Osteocyte (in vitro differentiated cells): ENCODE measurements around the gene RPTOR. TPM values are rescaled to one million over a fixed set of nuclear protein-coding genes. Genes with fewer than 3 reads are reported as not detected.

ENCODE experiments used
- DNase-seq: peaks from one replicate; pipeline ENCODE4 v3.0.0; 2021; ENCODE audit warnings: mixed read lengths; ENCODE audit not compliant: unreplicated experiment; ENCODE audit errors: extremely low spot score
- H3K27ac Mint-ChIP-seq: one replicate; pipeline ENCODE4 v1.8.0; 2021; ENCODE audit warnings: mild to moderate bottlenecking, mixed read lengths; ENCODE audit not compliant: unreplicated experiment
- H3K27me3 Mint-ChIP-seq: one replicate; pipeline ENCODE4 v1.8.0; 2021; ENCODE audit warnings: mixed read lengths; ENCODE audit not compliant: unreplicated experiment
- H3K36me3 Mint-ChIP-seq: one replicate; pipeline ENCODE4 v1.8.0; 2021; ENCODE audit warnings: mixed read lengths; ENCODE audit not compliant: unreplicated experiment
- H3K4me1 Mint-ChIP-seq: one replicate; pipeline ENCODE4 v1.8.0; 2021; ENCODE audit warnings: mixed read lengths; ENCODE audit not compliant: unreplicated experiment
- H3K4me3 Mint-ChIP-seq: one replicate; pipeline ENCODE4 v1.8.0; 2021; ENCODE audit warnings: mild to moderate bottlenecking, moderate library complexity, mixed read lengths; ENCODE audit not compliant: unreplicated experiment
- H3K9me3 Mint-ChIP-seq: one replicate; pipeline ENCODE4 v1.8.0; 2021; ENCODE audit warnings: mixed read lengths; ENCODE audit not compliant: unreplicated experiment
- CTCF ChIP-seq: fragments of 200-600 bp; sonication (generic); IDR thresholded peaks from 2 replicates; pipeline ENCODE4 v1.5.0; 2021; ENCODE audit warnings: antibody characterized with exemption, mild to moderate bottlenecking, moderate library complexity
- total RNA-seq: library from RNA; stranded (reverse); gene quantifications from 2 replicates; pipeline ENCODE4 v1.2.1, GENCODE V29; 2021

The RPTOR gene
- total RNA-seq, 1 donor from 2014 or later: 36.0 TPM

DNA sequence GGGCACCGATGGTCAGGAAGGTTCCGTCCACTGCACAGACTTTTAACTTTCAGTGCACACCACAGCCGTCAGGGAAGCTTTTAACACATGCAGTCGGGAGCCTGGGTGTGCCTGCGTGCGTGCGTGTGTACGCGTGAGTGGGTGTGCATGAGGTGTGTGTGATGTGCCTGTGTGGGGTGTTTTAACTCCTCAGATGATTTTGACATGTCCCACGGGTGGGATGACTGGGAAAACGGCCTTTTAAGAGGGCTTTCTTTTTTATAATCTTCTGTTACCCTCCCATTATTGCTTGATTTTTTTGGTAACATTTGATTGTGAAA, 294.3 kb downstream of the RPTOR start:
- Mint-ChIP-seq H3K4me3 (no peak overlapping the region), H3K9me3 (no peaks in the 10 kb centered on the region), H3K27ac (no peak overlapping the region), H3K36me3 (peaks cover 4% of the 10 kb centered on the region), H3K27me3 (no peaks in the 10 kb centered on the region), H3K4me1 (peaks cover 4% of the 10 kb centered on the region)
- no peak for TF ChIP-seq CTCF
- DNase-seq: no peak

DNA sequence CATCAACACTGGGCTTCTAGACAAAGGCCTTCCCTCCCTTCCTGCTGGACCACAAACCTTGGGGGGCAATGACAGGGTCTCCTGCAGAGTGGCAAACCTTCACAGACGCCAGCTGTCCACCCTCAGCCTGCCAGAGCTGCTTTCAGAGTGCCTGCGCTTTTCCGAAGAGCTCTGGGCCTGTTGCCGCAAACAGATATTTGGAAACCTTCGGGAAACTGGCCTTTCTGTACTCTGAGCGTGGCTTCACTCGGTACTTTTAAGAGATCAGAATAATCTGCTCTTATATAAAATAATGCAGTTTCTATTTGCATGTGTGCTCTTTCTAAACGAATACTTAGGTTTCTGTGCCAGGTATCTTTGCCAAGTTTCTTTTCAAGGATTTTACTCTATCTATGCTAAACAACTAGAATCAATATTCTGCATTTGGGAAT, 294.9 kb downstream of the RPTOR start:
- no peak for DNase-seq
- Mint-ChIP-seq H3K36me3 (peaks cover 6% of the 10 kb centered on the region), H3K4me1 (no peaks in the 10 kb centered on the region), H3K27me3 (no peaks in the 10 kb centered on the region), H3K27ac (no peak overlapping the region), H3K9me3 (no peaks in the 10 kb centered on the region), H3K4me3 (no peak overlapping the region)
- TF ChIP-seq CTCF: no peak

DNA sequence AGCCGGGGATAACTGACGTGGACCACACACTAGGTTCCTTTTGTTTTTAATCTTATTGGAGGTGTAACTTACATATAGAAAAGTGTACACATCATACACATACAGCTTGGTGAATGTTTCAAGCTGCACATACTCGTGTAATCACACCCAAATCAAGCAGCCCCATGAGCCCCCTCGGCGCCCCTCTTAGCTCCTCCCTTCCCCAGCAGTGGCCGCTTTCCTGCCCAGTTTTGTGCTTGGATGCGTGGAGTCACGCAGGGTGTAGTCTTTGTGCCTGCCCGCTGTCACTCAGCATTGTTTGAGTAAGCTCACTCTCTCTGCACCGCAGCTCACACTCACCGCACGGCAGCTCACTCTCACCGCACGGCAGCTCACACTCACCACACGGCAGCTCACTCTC, 295.3 kb downstream of the RPTOR start:
- TF ChIP-seq CTCF: no peak
- no peak for DNase-seq
- H3K27me3 Mint-ChIP-seq: no peaks in the 10 kb centered on the region
- peaks cover 3% of the 10 kb centered on the region for H3K4me1 Mint-ChIP-seq
- no peaks in the 10 kb centered on the region for H3K9me3 Mint-ChIP-seq
- H3K36me3 Mint-ChIP-seq: peaks cover 6% of the 10 kb centered on the region
- no peak overlapping the region for H3K4me3 Mint-ChIP-seq
- H3K27ac Mint-ChIP-seq: no peak overlapping the region

DNA sequence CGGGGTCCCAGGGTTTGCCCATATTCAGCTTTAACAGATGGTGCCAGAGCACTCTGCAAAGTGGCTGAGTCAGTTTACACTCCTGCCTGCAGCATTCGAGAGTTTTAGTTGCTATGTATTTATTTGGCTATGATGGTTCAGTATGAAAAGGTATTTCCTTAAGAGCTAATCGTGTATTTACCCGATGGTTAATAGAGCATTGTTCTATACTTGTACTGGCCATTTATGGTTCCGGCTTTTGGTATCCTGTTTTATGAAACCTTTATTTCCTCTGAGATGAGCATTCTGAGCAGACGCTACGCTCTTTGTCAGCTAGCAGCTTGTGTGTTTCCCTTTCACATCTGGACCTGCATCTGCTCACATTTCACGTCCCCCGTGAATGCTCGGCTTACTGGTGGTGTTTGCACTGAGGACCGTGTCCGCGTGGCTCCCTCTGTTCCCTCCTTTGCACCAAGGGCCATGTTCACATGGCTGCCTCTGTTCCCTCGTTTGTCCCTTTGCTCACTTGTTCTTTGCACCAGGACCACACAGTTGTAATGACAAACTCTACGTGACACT, 297.9 kb downstream of the RPTOR start:
- no peak for DNase-seq
- Mint-ChIP-seq H3K4me3 (no peak overlapping the region), H3K36me3 (peaks cover 20% of the 10 kb centered on the region), H3K4me1 (peaks cover 18% of the 10 kb centered on the region), H3K27ac (no peak overlapping the region), H3K27me3 (no peaks in the 10 kb centered on the region), H3K9me3 (no peaks in the 10 kb centered on the region)
- no peak for TF ChIP-seq CTCF

- Mint-ChIP-seq H3K36me3 (peaks cover 20% of the 10 kb centered on the region), H3K4me3 (no peak overlapping the region), H3K27me3 (no peaks in the 10 kb centered on the region), H3K27ac (no peak overlapping the region), H3K9me3 (no peaks in the 10 kb centered on the region), H3K4me1 (peaks cover 18% of the 10 kb centered on the region)
- TF ChIP-seq CTCF: no peak
- no peak for DNase-seq
Measured at GRCh38 chr17:80843741-80844156, 299.1 kb downstream of the RPTOR start.
